WI38 (cell line): ENCODE measurements around the gene BEND5.

Source experiments
- H3K4me3 ChIP-seq: 2 replicates; pipeline ENCODE4 v1.5.1; 2011; ENCODE audit warnings: low read depth, mild to moderate bottlenecking, control low read depth, low read length
- TF ChIP-seq, protein P1 (sequence below): IDR thresholded peaks from 2 replicates; pipeline ENCODE4 v1.5.1; 2012; ENCODE audit warnings: low read depth, mild to moderate bottlenecking, control low read depth, low read length

BEND5 gene

DNA sequence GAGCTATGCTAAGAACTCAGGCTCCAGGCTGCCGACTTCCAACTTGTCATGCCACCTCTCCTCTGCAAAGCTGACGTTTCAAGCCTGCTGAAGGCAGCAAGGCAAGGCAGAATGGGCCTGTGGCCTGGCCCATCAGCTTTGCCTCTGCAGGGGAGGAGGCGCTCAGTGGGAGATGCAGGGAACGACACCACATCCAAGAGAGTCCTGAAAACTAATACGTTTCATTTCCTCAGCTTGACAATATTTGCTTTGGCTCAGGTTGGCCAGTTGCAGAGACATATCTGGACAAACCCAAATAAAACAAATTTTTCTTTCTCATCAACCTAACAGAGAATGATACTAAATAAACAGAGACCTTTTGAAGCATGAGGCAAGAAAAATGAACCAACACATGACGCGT, 35.3 kb downstream of the BEND5 start:
- no peak overlapping the region for H3K4me3 ChIP-seq
- TF ChIP-seq, protein P1, sequence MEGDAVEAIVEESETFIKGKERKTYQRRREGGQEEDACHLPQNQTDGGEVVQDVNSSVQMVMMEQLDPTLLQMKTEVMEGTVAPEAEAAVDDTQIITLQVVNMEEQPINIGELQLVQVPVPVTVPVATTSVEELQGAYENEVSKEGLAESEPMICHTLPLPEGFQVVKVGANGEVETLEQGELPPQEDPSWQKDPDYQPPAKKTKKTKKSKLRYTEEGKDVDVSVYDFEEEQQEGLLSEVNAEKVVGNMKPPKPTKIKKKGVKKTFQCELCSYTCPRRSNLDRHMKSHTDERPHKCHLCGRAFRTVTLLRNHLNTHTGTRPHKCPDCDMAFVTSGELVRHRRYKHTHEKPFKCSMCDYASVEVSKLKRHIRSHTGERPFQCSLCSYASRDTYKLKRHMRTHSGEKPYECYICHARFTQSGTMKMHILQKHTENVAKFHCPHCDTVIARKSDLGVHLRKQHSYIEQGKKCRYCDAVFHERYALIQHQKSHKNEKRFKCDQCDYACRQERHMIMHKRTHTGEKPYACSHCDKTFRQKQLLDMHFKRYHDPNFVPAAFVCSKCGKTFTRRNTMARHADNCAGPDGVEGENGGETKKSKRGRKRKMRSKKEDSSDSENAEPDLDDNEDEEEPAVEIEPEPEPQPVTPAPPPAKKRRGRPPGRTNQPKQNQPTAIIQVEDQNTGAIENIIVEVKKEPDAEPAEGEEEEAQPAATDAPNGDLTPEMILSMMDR = no peak

DNA sequence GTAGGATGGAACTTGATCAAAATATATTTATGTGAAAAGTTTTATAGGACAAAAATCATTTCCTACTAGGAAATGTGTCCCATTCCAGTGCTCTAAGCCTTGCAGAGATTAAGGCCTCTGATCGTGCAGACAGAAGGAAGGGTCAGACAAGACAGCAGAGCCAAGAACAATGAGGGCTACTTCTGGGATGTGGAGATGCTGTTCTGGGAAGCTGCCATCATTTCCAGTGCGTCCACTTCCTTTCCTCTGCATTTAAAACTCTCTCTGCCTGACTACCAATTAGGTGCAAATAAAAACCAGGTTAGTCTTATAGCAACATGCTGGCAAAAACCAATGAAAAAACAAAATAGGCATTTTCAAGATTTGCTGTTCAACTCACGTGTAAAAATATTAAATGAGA, 36.1 kb downstream of the BEND5 start:
- TF ChIP-seq, protein P1 = no peak
- H3K4me3 ChIP-seq = no peak overlapping the region

DNA sequence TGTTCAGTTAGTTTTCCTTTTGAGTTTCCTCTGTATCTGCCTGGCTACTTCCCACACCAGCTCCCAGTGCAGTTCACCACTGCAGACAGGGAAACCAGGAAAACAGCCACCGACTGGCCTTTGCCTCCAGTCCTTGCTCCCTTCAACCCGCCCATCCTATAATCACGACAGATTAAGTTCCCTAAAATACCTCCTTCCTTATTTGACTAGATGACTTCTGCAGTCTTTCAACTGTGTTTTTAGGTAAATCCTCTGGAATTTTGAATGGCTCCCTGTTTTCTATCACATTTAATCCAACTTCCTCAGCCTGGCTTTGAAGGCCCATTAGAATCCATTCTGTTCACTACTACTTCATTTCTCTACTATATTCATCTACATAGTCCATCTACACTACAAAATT, 37.6 kb downstream of the BEND5 start:
- TF ChIP-seq, protein P1 = no peak
- no peak overlapping the region for H3K4me3 ChIP-seq

DNA sequence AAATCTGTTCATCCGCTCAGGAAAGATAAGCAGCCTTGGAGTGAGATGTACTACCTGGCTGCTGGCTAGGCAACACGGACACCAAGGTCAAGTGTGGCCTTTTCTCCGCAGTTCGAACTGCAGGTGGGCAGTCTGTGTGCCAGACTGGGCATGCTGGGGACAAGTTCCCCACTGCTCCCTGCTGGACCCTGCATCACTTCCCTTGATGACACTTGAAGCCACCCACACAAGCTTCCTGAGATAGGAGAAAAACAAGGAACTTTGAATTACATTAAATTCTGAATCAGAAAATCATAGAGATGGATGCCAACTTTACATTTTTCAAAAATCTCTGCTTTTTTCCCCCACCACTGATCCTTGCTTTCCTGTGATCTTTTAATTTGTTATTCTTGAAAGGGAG, 38.3 kb downstream of the BEND5 start:
- TF ChIP-seq, protein P1 = no peak
- no peak overlapping the region for H3K4me3 ChIP-seq

DNA sequence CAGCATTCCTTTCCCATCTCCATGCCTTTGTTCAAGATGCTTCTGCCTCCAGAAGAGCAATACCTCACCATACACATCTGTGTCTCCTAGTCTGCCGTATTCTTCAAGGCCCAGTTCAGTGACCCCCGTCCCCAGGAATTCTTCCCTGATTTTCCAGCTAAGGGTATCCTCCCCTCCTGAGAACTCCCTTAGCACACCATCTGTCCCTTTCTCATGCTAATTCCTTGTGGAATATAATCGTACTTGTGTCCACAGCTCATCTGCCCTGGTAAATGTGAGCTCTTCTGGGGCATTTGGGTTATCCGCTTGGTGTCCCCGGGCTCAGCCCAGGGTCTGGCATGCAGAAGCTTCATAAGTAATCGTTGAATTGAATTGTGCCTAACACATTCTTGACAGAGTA, 40.9 kb downstream of the BEND5 start:
- H3K4me3 ChIP-seq = no peak overlapping the region
- TF ChIP-seq, protein P1 = no peak

DNA sequence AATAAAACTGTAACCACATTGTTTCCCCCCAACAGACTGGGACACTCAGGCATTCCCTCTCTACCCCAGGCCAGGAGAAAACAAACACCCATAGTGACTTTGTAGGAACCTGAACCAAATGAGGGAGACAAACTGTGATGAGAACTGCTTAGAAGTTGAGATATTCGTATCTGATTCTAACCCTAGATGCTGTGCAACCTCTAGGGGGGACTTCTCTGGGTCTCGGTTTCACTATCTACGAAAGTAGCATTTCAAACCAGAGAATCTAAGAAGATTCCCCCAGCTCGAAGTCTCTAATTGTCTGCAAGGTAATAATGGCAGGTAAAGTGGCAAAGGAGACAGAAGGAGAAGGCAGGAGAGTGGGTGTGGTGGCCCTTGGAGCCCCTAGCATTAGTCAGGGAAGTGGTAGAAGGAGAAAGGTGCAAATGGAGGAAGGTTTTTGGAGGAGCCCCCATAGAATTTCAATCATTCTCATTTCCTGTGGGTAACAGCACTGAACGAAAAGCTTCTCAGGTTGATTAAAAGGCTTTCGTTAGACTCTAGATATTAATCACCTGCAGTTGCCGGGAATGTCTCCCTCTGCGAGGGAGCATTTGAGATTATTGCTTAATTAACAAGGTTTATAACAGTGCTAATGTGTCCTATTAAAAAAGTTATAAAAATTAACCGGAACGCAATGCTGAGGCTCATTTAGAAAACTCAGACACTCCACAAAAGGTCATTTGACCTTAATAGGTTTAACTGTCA, 46.4 kb downstream of the BEND5 start:
- TF ChIP-seq, protein P1 = no peak
- no peak overlapping the region for H3K4me3 ChIP-seq

DNA sequence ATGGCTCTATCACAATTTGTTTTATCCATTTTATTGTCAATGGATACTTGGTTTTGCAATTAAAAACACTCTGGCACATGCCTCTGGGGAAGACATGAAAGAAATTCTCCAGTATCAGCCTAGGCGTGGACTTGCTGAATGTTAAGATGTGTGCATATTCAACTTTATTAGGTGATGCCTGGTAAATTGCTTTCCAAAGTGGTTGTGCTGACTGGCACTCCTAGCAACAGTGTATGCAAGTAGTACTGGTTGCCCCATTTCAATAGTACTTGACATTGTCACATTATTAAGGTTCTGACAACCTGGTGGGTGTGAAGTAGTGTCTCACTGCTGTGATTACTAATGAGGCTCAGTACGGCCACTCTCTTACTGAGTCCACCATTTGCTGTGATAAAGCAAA, 48.1 kb downstream of the BEND5 start:
- H3K4me3 ChIP-seq = no peak overlapping the region
- TF ChIP-seq, protein P1 = no peak
